ENCODE results near the gene MRC1.

The MRC1 gene

DNA sequence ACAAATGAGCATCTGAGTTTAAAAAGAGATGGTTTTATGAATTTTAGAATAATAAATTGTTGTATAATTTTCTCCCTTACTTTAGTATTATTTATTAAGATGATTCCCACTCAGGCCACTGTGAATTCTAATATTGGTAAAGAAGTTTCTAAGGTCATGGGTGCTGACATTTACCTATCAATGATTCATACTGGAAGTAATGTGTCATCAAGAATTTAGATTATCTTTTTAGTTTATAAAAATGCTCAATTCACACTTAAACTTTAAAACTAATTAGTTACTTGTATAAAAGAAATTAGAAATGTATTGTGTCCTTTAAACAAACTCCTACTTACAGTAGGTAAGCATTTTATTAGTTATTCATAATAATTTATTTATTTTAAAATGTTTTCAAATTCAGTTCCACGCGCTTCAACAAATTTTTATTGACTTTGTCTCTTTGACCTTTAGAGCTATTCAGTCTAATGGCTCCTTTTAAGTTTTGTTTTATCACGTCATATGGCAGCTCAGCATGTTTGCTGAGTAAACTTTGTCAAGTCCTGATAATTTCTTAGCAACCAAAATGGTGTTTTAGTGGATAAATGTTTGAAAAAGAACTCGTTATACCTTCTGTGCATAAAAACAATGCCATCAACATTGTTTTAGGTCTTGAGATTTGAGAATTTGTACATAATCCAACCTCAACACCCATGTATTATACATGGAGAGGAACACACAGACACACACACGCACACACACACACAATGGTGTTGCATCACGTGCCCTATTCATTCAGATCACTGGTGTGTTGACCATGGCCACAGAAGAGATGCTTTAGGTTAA lies 15.1 kb upstream of the MRC1 start:
- no peak for DNase-seq (ENCODE audit: low read depth, low spot score)
- no peak overlapping the region for H3K27ac ChIP-seq

DNA sequence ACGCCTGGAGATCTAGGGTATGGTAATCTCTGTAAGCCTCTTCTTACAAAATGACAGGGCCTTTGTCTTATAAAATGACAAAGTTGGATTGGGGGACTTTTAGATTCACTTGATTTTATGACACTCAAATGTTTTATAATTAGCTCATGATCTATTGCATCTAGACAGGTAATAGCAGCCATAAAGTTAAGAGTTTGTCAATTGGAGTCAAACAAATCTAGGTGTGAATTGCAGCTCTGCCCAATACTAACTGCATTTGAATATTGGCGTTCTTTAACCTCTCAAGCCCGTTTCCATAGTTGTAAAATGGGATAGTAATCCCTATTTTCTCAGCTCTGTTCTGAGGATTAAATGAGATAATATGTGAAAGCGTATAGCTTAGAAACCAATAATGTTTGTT lies 14.1 kb upstream of the MRC1 start:
- H3K27ac ChIP-seq: no peak overlapping the region
- no peak for DNase-seq (ENCODE audit: low read depth, low spot score)

DNA sequence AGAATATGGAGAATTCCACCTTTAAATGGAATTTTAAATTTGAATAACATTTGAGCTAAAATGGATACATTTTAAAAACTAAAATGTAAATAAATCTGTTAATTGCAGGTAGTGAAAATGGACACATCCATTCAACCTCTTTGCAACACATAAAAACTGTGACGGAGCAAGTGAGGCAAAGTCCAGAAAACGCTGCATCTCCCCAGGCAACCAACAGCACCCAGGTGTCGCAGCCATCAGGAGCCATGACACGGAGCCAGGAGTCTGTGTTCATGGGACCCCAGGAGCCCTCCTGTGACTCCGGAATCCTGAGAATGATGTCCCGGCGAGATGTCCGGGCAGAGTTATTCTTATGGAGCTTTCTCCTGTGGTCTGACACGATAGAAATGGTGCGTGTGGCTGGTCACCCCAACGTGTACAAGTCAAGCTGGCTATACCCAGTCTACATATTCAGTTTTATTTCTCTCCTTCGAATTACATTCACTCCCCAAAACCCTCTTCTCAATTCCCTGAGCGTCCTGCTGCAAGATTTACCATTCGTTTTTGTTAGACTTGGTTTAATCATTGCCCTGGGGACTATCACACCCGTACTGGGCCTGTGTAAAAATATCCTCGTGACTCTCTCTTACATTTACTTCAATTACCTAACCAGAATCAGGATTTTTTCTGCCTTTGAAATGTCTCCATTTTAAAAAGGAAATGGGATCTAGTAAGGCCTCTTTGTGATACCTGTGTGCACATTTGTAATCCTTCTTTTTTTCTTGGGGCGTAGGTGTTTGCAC lies 13.1 kb upstream of the MRC1 start:
- no peak overlapping the region for H3K27ac ChIP-seq
- DNase-seq (ENCODE audit: low read depth, low spot score): no peak

GRCh38 chr10:17801507-17801906 lies 7.6 kb upstream of the MRC1 start:
- DNase-seq (ENCODE audit: low read depth, low spot score): no peak
- no peak overlapping the region for H3K27ac ChIP-seq

GRCh38 chr10:17802350-17802749 lies 6.8 kb upstream of the MRC1 start:
- H3K27ac ChIP-seq: no peak overlapping the region
- DNase-seq (ENCODE audit: low read depth, low spot score): no peak

- DNase-seq (ENCODE audit: low read depth, low spot score): no peak
These were observed 6.2 kb upstream of the MRC1 start for GRCh38 chr10:17802976-17803375.

DNA sequence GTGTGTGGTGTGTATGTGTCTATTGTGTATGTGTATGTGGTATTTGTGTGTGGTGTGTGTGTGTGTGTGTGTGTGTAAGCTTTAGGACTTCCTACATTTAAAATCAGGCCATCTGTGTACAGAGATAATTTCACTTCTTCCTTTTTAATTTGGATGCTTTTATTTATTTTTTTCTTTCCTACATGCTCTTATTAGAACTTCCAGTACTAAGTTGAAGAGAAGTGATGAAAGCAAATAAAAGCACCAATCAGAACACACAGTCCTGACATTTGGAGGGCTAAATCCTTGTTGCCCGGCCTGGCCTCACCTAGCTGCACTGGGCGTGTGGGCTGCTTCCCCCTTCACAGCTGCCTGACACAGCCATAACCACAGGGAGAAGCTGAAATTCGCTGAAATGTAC lies 3.8 kb upstream of the MRC1 start:
- no peak overlapping the region for H3K27ac ChIP-seq
- no peak for DNase-seq (ENCODE audit: low read depth, low spot score)

More at GRCh38 chr10:17802976-17803375, 6.2 kb upstream of the MRC1 start:
- no peak overlapping the region for H3K27ac ChIP-seq

DNA sequence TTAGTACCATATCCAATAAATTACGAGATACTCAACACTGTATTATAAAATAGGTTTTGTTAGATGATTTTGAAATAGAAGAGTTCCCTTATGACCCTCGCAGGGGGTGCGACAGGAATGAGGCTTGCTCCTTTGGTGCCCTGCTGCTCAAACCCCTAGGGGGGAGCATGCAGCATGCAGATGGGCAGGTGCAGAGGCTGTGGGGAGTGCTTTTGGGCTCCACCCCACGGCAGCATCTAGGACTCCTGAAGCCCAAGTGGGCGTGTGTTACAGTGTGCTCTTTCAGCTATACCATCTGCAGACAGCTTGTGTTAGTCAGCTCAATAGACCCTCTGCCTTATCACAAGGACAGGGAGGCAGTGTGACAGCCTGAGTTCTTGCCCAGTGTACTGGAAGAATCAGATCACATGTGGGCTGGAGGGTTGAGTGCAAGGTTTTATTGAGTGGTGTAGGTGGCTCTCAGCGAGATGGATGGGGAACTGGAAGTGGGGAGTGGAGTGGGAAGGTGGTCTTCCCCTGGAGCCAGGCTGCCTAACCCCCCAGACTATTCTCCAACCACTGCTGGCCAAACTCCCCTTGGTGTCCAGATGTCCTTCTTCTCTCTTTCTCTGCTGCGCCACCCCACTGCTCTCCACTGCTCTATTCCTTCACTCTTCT lies 3.1 kb upstream of the MRC1 start:
- H3K27ac ChIP-seq: no peak overlapping the region
- no peak for DNase-seq (ENCODE audit: low read depth, low spot score)

GRCh38 chr10:17811146-17811865 lies 2.2 kb downstream of the MRC1 start:
- H3K27ac ChIP-seq: no peak overlapping the region
- no peak for DNase-seq (ENCODE audit: low read depth, low spot score)

DNA sequence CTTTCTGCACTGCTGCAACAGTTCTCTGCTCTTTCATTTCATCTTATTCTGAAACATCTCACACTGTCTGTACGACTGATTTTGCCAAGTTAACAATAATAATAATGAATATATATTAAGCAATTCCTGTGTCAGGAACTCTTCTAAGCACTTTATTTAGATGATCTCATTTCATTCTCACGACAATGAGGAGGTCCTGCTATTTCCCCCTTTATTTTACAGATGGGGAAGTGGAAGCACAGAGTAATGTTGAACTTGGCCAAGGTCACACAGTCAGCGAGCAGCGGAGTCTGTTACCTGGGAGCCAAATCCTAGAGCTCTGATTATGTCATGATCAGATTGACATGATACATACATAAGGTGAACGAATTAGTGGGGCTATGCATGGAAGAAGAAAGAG lies 5.8 kb downstream of the MRC1 start:
- H3K27ac ChIP-seq: no peak overlapping the region
- no peak for DNase-seq (ENCODE audit: low read depth, low spot score)

DNA sequence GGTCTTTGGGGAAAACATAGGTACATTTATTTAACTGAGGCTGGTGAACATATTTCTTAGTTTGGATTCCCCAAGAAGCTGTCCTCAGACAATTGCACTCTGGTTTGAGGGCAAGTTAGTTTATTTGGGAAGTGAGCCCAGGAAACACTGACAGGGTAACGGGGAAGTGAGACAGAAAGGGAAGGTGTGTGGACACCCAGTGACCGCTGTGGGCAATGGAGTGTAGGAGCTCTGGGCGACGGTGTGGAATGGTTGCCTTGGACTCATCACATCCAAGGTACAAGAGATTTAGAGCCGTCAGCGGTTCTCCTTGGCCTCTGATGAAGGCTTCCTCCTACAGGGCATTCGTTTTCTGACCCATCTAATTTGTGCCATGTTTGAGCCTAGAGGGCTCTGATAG lies 7.1 kb downstream of the MRC1 start:
- DNase-seq (ENCODE audit: low read depth, low spot score): no peak
- no peak overlapping the region for H3K27ac ChIP-seq

GRCh38 chr10:17817316-17817715 lies 8.2 kb downstream of the MRC1 start:
- DNase-seq (ENCODE audit: low read depth, low spot score): no peak
- H3K27ac ChIP-seq: no peak overlapping the region

DNA sequence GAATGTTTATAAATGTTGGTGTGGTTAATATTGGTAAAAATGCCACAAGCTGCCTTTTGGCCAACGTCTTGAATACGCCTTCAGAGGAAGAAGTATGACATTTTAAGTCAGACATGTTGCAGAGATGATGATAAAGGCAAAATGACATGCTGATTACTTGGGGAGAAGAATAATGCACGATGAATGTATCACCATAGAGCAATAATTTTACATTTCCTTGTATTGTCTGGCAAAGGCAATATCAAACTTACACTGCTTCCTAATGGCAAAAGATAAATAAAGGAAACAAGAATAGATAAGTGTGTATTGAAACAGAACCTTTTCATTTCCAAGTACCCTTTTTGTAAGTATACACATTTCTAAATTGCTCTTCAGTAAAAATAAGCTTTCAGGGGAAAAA lies 8.6 kb downstream of the MRC1 start:
- H3K27ac ChIP-seq: no peak overlapping the region
- DNase-seq (ENCODE audit: low read depth, low spot score): no peak

GRCh38 chr10:17819836-17820235 lies 10.7 kb downstream of the MRC1 start:
- H3K27ac ChIP-seq: no peak overlapping the region
- no peak for DNase-seq (ENCODE audit: low read depth, low spot score)

DNA sequence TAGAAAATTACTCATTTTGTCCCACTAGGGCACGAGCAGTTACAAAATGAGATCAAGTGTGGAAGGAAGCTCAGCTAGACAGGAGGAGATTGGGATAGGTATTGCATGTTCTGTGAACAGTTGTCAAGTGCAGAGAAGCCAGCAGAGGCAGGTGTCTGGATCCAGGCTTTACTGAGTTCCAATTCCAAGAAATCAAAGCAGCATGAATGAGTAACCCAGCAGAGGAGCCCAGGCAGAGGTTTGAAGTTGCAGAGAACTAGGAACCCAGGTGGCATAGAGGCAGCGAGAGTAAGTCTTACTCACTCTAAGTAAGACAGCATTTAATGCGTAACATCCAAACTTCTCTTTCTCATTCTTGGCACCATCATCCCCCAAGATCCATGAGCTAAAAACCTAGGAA lies 11.8 kb downstream of the MRC1 start:
- DNase-seq (ENCODE audit: low read depth, low spot score): no peak
- H3K27ac ChIP-seq: no peak overlapping the region

DNA sequence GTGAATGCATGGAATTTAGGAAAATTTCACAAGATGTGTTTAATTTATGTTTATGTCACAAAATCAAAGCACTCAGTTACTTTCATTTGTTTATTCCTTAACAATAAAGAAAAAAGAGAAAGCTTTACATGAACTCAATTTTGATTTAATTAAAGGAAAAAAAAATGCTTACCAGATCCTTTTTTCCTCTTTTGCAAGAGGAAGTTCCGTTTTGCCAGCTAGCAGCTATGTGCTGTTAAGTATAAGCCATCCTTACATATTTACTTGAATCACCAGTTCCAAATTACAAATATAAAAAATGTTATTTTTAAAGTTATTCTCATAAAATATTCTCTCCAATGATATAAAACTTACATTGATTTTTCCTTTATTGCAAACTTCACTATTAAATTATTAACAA lies 12.7 kb downstream of the MRC1 start:
- no peak overlapping the region for H3K27ac ChIP-seq
- no peak for DNase-seq (ENCODE audit: low read depth, low spot score)

GRCh38 chr10:17831341-17831740 lies 22.2 kb downstream of the MRC1 start:
- DNase-seq (ENCODE audit: low read depth, low spot score): no peak

DNA sequence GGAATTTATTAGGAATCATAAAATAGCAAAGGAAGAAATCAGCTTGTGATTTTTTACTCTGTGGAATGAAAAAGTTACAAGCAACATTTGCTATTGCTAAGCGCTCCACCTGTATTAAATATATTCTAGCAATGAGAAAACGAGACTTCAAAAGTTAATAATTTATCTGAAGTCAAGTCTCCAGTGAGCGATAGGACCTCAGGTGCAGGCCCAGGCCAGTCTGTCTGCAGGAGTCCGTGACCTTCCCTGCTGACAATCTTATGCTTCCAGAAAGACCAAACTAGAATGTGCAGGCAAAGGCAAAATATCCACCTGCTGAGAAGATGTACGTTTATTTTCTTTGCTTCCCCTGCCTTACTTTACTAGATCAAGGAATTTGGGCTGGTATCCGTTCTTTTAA lies 22.7 kb downstream of the MRC1 start:
- no peak overlapping the region for H3K27ac ChIP-seq
- DNase-seq (ENCODE audit: low read depth, low spot score): no peak

More at GRCh38 chr10:17831341-17831740, 22.2 kb downstream of the MRC1 start:
- no peak overlapping the region for H3K27ac ChIP-seq

- H3K27ac ChIP-seq: no peak overlapping the region
- no peak for DNase-seq (ENCODE audit: low read depth, low spot score)
These were observed 24.5 kb downstream of the MRC1 start for GRCh38 chr10:17833656-17834055.

GRCh38 chr10:17835688-17836087 lies 26.5 kb downstream of the MRC1 start:
- peak overlapping the region; percentile 43 for H3K27ac ChIP-seq
- peak; percentile 45 for DNase-seq (ENCODE audit: low read depth, low spot score)
